GF-D8 (cell line): ENCODE results near the gene MRPL19.
A peak's percentile ranks its signal among the peaks of the same experiment; 100 is the strongest.
"Not testable (repeated sequence)": the region's sequence is repeated elsewhere in the genome, so short reads cannot be mapped to it uniquely, and the experiment has no call there.

Experiments used
- DNase-seq: peaks from one replicate; lab custom pipeline; 2025; lab: John Stamatoyannopoulos, UW

The MRPL19 gene

DNA sequence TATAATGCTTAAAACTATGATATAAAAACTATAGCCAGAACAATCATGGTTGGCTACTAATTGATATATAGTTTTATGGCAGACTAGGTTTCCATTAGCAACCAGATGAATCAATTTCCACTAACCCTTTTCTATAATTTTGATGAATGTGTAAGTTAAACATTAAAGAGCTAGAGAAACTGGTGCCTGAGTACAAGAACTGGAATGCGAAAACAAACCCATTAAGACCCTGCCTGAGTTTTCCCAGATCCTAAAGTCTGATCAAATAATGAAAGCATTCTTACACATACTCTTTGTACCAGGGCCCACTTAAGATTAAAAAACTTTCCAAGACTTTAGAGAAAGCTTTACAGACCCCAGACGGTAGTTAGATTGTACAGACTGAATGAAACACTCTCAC lies 21.3 kb downstream of the MRPL19 start:
- no peak for DNase-seq

DNA sequence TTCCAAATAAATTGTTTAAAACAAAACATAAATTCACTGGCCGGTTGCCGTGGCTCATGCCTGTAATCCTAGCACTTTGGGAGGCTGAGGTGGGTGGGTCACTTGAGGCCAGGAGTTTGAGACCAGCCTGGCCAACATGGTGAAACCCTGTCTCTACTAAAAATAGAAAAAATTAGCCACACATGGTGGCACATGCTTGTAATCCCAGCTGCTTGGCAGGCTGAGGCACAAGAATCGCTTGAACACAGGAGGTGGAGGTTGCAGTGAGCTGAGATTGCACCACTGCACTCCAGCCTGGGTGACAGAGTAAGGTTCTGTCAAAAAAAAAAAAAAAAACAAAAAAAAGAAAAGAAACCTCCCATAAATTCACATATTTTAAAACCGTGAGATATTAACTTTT lies 28.8 kb downstream of the MRPL19 start:
- DNase-seq = not testable (repeated sequence)

DNA sequence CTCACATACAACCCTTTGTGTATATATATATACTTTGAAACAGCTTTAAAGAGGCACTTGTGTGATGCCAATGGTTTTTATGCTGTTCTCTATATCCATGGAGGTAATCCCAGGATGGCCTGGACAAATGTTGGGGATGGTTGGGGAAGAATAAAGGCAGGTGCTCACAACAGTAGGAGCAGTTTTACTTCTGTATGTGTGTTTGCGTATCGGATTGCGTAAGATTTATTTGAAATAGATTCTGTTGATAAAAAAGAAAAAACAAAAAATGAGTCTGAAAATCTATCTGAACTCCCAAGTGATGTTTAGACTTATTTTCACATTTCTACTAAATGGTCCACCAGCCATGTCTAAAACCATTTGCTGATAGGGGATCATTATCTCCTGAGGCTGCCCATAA lies 29.3 kb downstream of the MRPL19 start:
- DNase-seq = no peak

DNA sequence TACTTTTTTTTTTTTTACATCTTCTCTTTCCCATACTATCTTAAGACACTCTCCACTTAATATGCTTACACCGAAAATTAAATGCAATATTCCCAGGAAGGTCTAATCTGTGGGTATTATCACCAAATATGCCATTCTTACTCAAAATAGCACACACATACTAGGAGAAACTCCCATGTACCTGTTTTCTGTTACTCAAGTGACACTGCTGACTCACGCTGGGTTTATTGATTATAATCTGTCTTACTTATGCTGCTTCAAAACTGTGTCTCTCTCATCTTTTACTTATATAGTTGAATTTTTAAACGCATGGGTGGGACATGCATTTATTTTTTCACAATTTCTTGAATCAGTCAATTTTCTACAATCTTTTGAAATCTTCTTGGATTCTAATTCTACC lies 29.9 kb downstream of the MRPL19 start:
- DNase-seq = no peak

DNA sequence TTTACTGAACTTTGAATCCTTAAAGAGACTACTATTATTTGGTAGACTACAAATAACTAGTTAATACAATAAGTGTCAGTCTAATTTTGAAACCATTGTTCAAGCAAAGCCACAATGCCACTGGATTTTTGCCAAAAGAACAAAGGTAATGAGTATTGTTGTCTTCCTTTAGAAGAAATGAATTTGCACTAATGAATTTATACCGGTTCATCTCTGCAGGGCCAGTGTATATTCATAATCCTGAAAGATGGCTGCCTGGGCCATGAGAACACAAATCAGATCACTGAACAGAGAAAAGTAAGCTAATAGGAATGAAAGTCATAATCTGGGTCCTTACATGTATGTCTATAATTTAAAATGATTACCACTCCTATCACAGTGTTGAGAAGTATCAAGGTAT lies 33.0 kb downstream of the MRPL19 start:
- no peak for DNase-seq

DNA sequence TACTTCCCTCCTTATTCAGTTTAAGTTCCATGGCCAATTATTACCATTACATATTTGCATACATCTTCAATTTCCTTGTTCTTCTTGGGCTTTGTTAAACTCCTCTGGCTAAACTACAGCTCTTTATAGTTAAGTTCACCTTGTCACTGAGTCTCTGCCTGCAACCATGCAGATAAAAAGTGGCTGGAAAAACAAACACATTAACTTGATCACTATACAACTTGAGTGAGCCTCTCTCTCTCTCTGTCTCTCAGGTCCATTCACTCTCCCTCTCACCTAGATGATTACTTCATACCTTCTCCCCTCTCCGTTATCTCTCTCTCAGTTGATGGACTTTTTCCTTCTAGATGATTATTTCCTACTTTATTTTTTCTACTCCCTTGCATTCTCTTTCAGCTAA lies 33.8 kb downstream of the MRPL19 start:
- DNase-seq = no peak

DNA sequence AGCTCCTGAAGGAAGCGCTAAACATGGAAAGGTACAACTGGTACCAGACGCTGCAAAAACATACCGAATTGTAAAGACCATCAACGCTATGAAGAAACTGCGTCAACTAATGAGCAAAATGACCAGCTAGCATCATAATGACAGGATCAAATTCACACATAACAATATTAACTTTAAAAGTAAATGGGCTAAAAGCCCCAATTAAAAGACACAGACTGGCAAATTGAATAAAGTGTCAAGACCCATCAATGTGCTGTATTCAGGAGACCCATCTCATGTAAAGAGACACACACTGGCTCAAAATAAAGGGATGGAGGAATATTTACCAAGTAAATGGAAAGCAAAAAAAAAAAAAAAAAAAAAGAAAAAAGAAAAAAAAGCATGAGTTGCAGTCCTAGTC lies 36.8 kb downstream of the MRPL19 start:
- not testable (repeated sequence) for DNase-seq

DNA sequence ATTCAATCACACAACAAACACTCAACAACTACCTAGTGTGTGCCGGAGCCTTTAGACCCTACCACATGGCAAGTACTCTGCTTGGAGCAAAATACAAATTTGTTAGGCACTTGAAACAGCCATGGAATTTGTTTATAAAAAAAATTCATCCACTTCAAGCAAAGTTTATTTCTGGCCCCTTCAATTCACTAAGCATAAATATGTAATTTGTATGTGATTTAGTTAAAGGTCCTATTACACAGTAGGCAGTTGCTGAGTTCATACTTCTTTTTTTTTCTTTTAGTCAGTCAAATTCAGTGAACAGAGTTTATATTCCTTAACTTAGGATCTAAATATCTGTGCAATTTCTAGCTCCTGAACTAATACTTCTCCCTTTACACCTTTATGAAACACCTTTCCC lies 41.6 kb downstream of the MRPL19 start:
- DNase-seq = no peak

DNA sequence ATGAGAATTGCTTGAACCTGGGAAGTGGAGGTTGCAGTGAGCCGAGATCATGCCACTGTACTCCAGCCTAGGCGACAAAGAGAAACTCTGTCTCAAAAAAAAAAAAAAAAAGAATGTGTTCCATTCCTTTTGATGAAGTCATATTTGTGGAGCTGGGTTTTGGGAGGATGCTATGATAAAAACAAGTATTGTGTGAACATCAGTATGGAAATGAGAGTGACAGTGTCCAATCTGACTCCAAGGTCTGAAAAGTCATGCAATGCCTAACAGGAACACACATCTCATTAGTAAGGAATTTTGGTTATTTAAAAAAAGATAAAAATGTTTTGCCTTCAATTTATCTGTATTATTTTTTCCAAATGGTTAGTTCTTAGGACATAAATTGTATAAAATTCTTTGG lies 52.3 kb downstream of the MRPL19 start:
- no peak for DNase-seq

DNA sequence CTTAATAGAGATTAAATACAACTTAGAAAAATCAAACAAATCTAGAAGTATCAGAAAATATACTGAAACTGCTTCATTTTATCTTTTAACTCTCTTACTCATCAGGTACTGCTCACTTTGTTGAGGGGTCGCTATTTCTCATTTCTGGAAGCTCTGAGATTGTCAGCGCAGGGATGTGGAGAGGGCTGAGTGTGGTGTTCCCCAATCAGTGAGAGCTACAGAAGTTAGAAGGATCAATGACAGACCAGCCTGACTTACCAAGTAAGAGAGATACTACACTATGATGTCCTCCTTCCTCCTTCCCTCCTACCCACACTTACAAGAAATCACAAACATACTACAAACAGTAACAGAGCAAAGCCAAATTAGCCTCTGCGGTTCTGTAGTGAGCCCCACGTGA lies 56.0 kb downstream of the MRPL19 start:
- no peak for DNase-seq

DNA sequence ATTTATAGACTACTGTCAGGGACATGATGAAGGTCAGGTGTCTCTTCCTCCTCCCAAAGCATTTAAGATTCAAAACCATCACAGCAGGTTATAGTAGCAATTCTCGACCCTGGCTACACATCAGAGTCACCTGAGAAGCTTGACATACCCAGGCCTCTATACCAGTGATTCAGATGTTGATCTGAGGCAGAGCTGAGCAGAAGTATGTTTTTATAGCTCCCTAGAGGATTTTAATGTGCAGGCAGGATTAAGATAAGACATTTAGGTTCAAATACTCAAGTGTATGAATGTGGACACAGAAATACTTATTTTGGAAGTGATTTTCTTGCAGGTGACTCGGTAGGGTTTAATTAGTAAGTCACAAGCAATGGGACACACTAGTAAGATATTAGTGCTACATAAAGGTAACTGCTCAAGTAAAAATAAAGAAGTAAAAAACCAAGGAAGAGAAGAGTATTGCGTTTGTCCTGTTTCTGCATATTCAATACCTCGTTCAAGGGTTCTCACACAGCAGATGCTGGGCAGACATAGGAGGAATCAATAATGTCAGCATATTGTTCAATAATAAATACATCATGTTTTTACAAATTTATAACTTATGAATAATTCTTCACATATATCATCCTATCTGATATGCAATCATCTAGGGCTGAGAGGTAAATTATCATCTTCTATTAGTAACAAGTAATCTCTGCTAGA lies 57.2 kb downstream of the MRPL19 start:
- no peak for DNase-seq

DNA sequence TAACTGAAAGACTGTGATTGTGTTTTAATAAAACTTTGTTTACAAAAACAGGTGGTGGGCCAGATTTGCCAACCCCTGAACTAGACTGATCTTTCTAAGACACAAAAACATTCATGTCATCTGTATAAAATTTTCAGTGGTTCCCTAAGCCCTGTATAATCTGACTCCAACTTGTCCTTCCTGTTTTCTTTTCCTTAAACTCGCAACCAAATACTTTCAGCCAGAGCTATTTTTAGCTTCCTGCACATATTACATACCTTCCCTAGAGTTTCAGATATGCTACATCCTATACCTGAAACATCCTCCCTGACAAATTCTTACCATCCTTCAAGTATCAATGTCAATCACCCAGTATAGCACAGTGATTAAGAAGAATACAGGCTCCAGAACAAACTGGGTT lies 59.3 kb downstream of the MRPL19 start:
- no peak for DNase-seq

DNA sequence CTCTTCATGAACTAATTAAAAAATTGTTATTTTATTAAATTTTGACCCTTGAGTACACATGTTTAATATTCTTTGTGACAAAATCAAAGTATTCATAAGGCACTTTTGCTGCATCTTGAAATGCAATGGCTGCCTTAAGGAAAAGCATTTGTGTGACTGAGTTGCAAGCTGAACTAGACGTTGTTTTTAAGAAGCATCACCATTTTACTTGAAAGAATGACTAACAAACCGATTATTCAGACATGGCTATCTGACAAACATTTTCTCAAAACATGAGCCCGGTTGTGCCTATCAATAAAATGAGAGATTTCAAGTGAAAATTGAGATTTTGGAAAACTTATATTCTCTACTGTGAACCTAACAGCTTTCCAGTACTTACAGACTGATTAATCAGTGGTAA lies 61.3 kb downstream of the MRPL19 start:
- DNase-seq = no peak

DNA sequence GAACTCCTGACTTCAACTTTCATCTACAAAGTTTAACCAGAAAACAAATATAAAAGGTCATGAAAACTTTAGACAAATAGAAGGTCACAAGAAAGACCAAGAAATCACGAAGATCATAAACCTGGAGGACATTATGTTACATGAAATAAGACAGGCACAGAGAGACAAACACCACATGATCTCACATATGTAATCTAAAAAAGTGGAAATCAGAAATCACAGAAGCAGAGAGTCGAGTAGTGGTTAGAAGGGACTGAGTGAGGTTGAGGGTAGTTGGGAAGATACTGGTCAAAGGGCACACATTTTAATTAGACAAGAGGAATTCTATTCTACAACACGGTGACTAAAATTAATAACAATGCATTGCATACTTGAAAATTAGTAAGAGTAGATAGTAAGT lies 62.7 kb downstream of the MRPL19 start:
- no peak for DNase-seq

DNA sequence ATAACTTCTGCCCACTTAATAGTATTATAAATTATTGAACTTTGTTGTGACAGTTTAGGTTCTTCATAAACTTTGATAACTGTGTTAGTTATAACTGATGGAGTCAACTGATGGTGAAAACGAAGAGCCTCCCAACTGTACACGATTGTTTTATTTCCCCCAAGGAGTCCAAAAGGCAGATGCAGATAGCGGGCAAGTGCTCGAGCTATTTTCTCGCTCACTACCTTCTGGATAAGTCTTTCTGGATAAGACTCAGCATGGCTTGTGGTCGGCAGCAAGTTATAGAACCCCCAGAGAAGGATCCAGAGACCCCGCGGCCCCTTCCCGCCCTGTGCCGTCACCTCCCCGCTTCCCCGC lies 63.6 kb downstream of the MRPL19 start:
- peak; percentile 47 for DNase-seq

DNA sequence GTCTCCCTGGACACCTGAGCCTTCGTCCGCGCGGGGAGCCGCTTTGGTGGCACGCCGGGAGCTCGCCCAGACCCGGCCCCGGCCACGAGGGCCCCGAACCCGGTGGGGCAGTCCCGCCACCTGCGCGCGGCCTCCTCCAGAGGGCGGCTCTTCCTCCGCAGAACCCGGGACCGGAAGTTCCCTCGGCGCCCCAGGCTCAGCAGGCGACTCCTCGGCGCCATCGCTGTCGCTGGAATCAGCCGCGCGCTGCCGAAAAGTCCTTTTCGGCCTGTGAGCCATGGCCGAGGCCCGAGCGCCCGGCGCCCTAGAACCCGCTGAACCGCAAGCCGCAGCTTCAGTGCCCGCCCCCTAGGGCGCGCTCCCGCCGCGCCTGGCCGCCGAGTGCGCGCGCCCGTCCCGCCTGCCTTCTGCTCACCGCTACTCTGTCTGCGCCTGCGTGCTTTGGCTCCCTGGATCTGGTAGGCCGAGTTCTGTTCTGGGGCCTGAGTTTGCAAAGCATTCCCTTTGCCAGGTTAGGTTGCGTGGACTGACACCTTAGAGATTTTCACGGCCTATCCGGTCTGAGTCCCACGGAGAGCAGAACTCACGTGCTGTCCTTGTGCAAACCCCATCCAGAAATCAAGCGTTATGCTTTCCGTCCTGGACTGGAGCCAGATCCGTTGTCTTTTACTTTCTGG lies 64.1 kb downstream of the MRPL19 start, which contains the start of gene GCFC2:
TSS of gene GCFC2 (minus strand) at position 339 of the 677 bp plus-strand sequence. CDS start at position 279, 60 bp downstream.
- peak; percentile 72 for DNase-seq

DNA sequence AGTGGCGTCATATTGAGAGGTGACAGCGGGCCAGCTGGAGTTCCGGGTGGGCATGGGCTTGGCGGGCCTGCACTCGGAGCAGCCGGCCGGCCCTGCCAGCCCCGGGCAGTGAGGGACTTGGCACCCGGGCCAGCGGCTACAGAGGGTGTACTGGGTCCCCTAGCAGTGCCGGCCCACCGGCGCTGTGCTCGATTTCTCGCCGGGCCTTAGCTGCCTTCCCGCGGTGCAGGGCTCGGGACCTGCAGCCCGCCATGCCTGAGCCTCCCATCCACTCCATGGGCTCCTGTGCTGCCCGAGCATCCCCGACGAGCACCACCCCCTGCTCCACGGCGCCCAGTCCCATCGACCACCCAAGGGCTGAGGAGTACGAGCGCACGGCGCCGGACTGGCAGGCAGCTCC lies 65.0 kb downstream of the MRPL19 start:
- DNase-seq = not testable (repeated sequence)

DNA sequence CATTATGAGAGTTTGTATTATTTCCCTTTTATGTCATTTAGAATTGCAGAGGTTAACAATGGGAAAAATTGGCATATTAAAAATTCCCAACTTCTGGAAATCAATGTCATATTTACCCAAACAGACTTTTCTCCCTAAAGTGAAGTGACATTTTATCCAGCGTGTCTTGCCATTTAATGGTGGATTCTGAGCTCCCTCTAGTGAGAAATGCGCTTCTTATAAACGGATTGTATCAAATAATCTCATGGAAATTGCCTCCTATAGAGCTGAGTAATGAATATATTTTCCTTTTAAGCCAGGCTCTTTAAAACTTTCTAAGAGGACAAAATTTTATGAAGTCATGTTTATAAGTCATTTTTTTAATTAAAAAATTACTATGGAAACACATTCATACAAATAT lies 69.8 kb downstream of the MRPL19 start:
- no peak for DNase-seq

DNA sequence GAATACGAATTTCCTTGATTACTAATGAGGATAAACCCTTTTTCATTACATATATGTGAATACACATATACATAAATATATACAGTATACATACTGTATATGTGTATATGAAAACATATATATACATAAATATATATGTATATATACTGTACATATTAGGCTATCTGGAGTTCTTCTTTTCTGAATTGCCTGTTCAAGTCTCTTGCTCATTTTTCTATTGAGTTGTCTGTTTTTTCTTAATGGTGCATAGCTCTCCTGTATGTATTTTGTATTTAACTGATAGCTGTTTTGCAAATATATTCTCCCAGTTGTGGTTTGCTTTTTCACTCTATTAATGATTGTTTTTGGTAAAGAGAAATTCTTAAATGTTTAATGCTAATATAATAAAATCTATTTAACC lies 73.0 kb downstream of the MRPL19 start:
- DNase-seq = no peak

DNA sequence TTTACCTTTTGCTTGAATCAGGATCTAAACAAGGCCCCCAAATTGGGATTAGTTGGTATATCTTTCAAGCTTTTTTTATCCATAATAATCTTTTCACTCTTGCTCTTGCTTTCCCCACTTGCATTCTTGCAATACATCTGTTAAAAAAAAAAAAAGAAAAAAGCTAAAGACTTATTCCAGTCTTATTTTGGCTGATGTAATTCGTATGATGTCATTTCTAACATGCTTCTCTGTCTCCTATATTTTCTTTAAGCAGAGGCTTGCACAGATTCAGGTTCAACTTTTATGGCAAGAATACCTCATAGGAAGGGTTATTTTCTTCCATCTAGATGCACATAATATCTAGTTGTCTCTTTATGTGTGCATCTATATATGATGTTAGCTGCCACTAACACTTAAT lies 73.9 kb downstream of the MRPL19 start:
- no peak for DNase-seq

DNA sequence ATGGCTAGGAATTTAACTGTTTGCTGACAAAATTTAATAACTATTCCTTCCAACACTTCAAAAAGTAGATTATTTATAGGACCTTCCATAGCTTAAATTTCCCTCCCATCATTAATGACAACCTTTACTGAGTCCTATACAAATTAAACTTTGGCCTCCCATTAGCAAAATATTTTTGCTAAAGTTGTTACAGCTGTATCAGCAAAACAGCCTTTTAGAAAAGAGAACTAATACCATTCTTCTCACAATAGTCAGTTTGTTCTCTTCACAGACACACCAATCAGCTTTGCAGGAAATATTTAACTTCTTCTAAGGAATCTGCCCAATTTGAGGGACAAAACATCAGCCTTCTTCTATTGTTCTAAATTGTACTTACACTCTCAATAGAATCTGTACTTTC lies 76.1 kb downstream of the MRPL19 start:
- no peak for DNase-seq

DNA sequence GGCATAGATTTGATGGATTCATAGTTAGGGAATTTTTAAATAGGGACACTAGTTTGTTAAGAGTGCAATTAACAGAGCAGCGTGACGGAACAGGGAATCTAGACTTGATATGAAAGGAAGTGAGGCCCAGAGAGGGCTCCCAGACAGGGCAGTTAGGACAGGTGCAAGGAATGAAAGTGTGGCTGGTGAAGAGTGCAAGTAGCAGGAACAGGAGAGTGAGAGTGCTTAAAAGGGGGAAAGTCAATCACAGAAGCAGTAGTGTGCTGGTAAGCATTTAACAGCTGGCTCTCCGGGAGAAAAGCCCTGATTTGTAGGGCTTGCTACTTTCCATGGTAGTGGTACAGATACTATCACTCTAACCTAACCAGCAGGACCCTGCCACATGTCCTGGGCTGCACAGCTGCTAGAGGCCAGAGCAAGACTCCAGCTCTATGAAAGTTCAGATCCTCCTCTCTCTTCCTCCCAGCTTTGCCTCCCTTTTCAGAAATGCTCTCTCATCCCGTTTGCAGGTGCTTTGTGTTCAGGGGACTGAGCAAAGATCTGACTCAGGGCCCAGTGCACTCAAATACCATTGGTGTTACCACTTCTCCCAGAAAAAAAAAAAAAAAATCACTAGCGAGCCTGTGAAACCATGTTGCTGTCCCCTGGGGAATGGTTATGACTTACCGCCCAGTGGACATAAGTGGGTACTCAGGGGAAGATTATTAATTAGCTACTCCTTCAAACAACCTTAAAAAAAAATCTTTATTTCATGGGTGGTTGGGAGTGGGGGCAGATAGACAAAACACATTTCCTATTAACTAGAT lies 82.2 kb downstream of the MRPL19 start:
- DNase-seq = no peak

DNA sequence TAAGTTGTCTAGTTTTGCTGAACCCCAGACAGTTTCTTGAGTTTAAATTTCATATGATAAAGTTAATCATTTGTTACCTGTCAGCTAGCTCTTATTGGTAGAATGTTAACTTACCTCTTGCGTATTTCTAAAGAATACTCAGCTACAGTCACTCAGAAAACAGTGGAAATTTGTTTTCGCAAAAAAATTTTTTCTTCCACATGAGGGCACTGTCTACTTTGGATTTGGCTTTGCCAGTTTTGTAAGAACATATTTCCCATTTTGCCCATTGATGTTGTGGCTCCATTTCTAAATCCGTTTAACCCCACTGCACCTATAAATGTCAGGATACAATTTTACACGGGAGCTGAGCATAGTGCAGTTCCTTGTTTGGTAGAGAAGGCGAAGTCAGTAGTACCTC lies 83.3 kb downstream of the MRPL19 start:
- DNase-seq = no peak
